GM23338 (cell line): ENCODE data around the gene APIP. TPM values are rescaled to one million over a fixed set of nuclear protein-coding genes. Genes with fewer than 3 reads are reported as not detected.

Experiments
- ATAC-seq: fragments of 200-7000 bp; cut with Tn5 transposase; 3 replicates; pipeline ENCODE4 v1.9.1; 2020
- DNase-seq: peaks from one replicate; pipeline ENCODE4 v3.0.0-alpha.2; 2015; ENCODE audit warnings: low spot score
- H2AFZ ChIP-seq: fragments of 200-600 bp; sonication (generic); 2 replicates; pipeline ENCODE4 v1.8.0; 2016; ENCODE audit warnings: antibody characterized with exemption, mild to moderate bottlenecking, moderate library complexity
- H3F3A ChIP-seq: fragments of 200-600 bp; sonication (generic); replicated peaks from 2 replicates; pipeline ENCODE4 v1.8.0; 2017; ENCODE audit warnings: antibody characterized with exemption, mixed run types, low read depth
- H3K27ac ChIP-seq: fragments of 200-600 bp; sonication (generic); 2 replicates; pipeline ENCODE4 v1.6.1; 2016; ENCODE audit warnings: low read depth
- H3K27me3 ChIP-seq: fragments of 200-600 bp; sonication (generic); 2 replicates; pipeline ENCODE4 v1.8.0; 2016; ENCODE audit warnings: mild to moderate bottlenecking, mixed run types, moderate library complexity; ENCODE audit not compliant: insufficient read depth
- H3K36me3 ChIP-seq: fragments of 200-600 bp; sonication (generic); 2 replicates; pipeline ENCODE4 v1.8.0; 2016; ENCODE audit warnings: mild to moderate bottlenecking; ENCODE audit not compliant: insufficient read depth
- H3K4me1 ChIP-seq: fragments of 200-600 bp; sonication (generic); 2 replicates; pipeline ENCODE4 v1.8.0; 2016; ENCODE audit warnings: mild to moderate bottlenecking, moderate library complexity; ENCODE audit not compliant: insufficient read depth
- H3K4me2 ChIP-seq: fragments of 200-600 bp; sonication (generic); 2 replicates; pipeline ENCODE4 v1.7.1; 2017; ENCODE audit warnings: mixed run types
- H3K4me3 ChIP-seq: fragments of 200-600 bp; sonication (generic); 2 replicates; pipeline ENCODE4 v1.6.1; 2016; ENCODE audit warnings: mixed run types
- H3K79me2 ChIP-seq: fragments of 200-600 bp; sonication (generic); replicated peaks from 2 replicates; pipeline ENCODE4 v1.8.0; 2017; ENCODE audit warnings: mild to moderate bottlenecking; ENCODE audit not compliant: insufficient read depth
- H3K9me2 ChIP-seq: fragments of 200-600 bp; sonication (generic); 2 replicates; pipeline ENCODE4 v1.8.0; 2017; ENCODE audit not compliant: insufficient read depth
- H4K20me1 ChIP-seq: fragments of 200-600 bp; sonication (generic); replicated peaks from 2 replicates; pipeline ENCODE4 v1.8.0; 2017; ENCODE audit warnings: mild to moderate bottlenecking; ENCODE audit not compliant: insufficient read depth
- H3K27ac Mint-ChIP-seq: 2 replicates; pipeline ENCODE4 v1.8.0; 2020; ENCODE audit warnings: inconsistent platforms, mild to moderate bottlenecking, moderate library complexity, mixed read lengths
- H3K27me3 Mint-ChIP-seq: 3 replicates; pipeline ENCODE4 v1.8.0; 2022; ENCODE audit warnings: low read depth, mild to moderate bottlenecking, moderate library complexity, mixed read lengths, inconsistent platforms; ENCODE audit not compliant: insufficient read depth, poor library complexity
- H3K36me3 Mint-ChIP-seq: 3 replicates; pipeline ENCODE4 v1.8.0; 2021; ENCODE audit warnings: low read depth, mild to moderate bottlenecking, inconsistent platforms, moderate library complexity, mixed read lengths
- H3K4me1 Mint-ChIP-seq: 3 replicates; pipeline ENCODE4 v1.8.0; 2020; ENCODE audit warnings: mild to moderate bottlenecking, inconsistent platforms, mixed read lengths
- H3K4me3 Mint-ChIP-seq: 3 replicates; pipeline ENCODE4 v1.8.0; 2021; ENCODE audit warnings: moderate library complexity, mild to moderate bottlenecking, inconsistent platforms, mixed read lengths
- H3K9me3 Mint-ChIP-seq: 3 replicates; pipeline ENCODE4 v1.8.0; 2020; ENCODE audit warnings: moderate library complexity, mild to moderate bottlenecking, inconsistent platforms, mixed read lengths
- CREB1 ChIP-seq: fragments of 250-450 bp; sonication (Bioruptor Pico); IDR thresholded peaks from 2 replicates; pipeline ENCODE4 v1.5.0; 2020; ENCODE audit warnings: low read depth, mild to moderate bottlenecking, moderate library complexity
- ETS1 ChIP-seq: IDR thresholded peaks from 2 replicates; pipeline ENCODE4 v1.6.1; 2016; ENCODE audit warnings: antibody characterized with exemption
- EZH2 ChIP-seq: fragments of 200-600 bp; sonication (generic); IDR thresholded peaks from one replicate; pipeline ENCODE4 v1.8.0; 2017; ENCODE audit warnings: antibody characterized with exemption, mild to moderate bottlenecking, low read depth; ENCODE audit not compliant: unreplicated experiment
- EZH2phosphoT487 ChIP-seq: fragments of 200-600 bp; sonication (generic); IDR thresholded peaks from one replicate; pipeline ENCODE4 v1.8.1; 2018; ENCODE audit warnings: antibody characterized with exemption; ENCODE audit not compliant: unreplicated experiment
- JUNB ChIP-seq: IDR thresholded peaks from one replicate; pipeline ENCODE4 v1.6.1; 2016; ENCODE audit warnings: antibody characterized with exemption; ENCODE audit not compliant: unreplicated experiment
- NANOG ChIP-seq: IDR thresholded peaks from 2 replicates; pipeline ENCODE4 v1.6.1; 2016; ENCODE audit warnings: antibody characterized with exemption, borderline replicate concordance
- POLR2AphosphoS5 ChIP-seq: IDR thresholded peaks from 2 replicates; pipeline ENCODE4 v1.6.1; 2016; ENCODE audit warnings: antibody characterized with exemption, low read depth
- STAT1 ChIP-seq: IDR thresholded peaks from one replicate; pipeline ENCODE4 v1.6.1; 2016; ENCODE audit warnings: antibody characterized with exemption; ENCODE audit not compliant: unreplicated experiment
- ZNF114 ChIP-seq: fragments of 250-450 bp; sonication (Bioruptor Pico); IDR thresholded peaks from 2 replicates; pipeline ENCODE4 v1.5.0; 2020; ENCODE audit warnings: mild to moderate bottlenecking, moderate library complexity
- ZNF331 ChIP-seq: fragments of 250-450 bp; sonication (Bioruptor Pico); IDR thresholded peaks from 2 replicates; pipeline ENCODE4 v1.5.0; 2020; ENCODE audit warnings: low read depth, mild to moderate bottlenecking, moderate library complexity
- ZNF462 ChIP-seq: fragments of 250-450 bp; sonication (Bioruptor Pico); IDR thresholded peaks from 2 replicates; pipeline ENCODE4 v1.5.0; 2020; ENCODE audit warnings: mild to moderate bottlenecking, moderate library complexity
- polyA plus RNA-seq: library from polyadenylated mRNA; unstranded; fragments of >200 nt; fragmentation: Nextera tagmentation; extraction: Ambion mirVana; gene quantifications from 2 replicates; pipeline ENCODE4 v1.2.1, GENCODE V29; 2016
- total RNA-seq: library from RNA; depleted of rRNA; stranded (reverse); fragments of >200 nt; shearing (Covaris generic); gene quantifications from 2 replicates; pipeline ENCODE4 v1.2.3, GENCODE V29; 2014
- TF ChIP-seq, protein P1 (sequence below), 2 experiments: fragments of 200-600 bp in 1 of 2; sonication (generic) in 1 of 2; conservative IDR thresholded peaks; 2 replicates each; pipeline versions ENCODE4 v1.5.1 to v1.6.1; 2016 to 2017; ENCODE audit warnings: antibody characterized with exemption in 2 of 2, low read depth in 2 of 2, mild to moderate bottlenecking in 2 of 2, moderate library complexity in 1 of 2
- TF ChIP-seq, protein P2 (sequence below): IDR thresholded peaks from one replicate; pipeline ENCODE4 v1.6.1; 2018; ENCODE audit warnings: antibody characterized with exemption; ENCODE audit not compliant: unreplicated experiment

The APIP gene
- total and polyA plus RNA-seq, 2 experiments from 2014 or later = 35.7 to 50.3 TPM

GRCh38 chr11:34948696-34949095 is 32.5 kb upstream of the APIP start:
- no peaks in the 10 kb centered on the region; the same call in 1 of the 2 replicates for H3K36me3 ChIP-seq
- Mint-ChIP-seq H3K27me3 (no peaks in the 10 kb centered on the region), H3K27ac (no peak overlapping the region), H3K4me1 (no peaks in the 10 kb centered on the region), H3K36me3 (peaks cover 9% of the 10 kb centered on the region; the same call in 1 of the 3 replicates), H3K9me3 (peaks cover 5% of the 10 kb centered on the region), H3K4me3 (no peak overlapping the region)
- no peak overlapping the region for H3K27ac ChIP-seq
- DNase-seq (no peak), ATAC-seq (no peak)
- peaks cover 23% of the 10 kb centered on the region for H3K79me2 ChIP-seq
- no peaks in the 10 kb centered on the region for H3K27me3 ChIP-seq
- H4K20me1 ChIP-seq = peaks cover 2% of the 10 kb centered on the region; the same call in 1 of the 2 replicates
- no peaks in the 10 kb centered on the region for H3F3A ChIP-seq
- H2AFZ ChIP-seq = no peak overlapping the region
- no peak overlapping the region for H3K4me2 ChIP-seq
- H3K4me1 ChIP-seq = no peaks in the 10 kb centered on the region
- no peak overlapping the region for H3K4me3 ChIP-seq
- TF ChIP-seq, protein P1, sequence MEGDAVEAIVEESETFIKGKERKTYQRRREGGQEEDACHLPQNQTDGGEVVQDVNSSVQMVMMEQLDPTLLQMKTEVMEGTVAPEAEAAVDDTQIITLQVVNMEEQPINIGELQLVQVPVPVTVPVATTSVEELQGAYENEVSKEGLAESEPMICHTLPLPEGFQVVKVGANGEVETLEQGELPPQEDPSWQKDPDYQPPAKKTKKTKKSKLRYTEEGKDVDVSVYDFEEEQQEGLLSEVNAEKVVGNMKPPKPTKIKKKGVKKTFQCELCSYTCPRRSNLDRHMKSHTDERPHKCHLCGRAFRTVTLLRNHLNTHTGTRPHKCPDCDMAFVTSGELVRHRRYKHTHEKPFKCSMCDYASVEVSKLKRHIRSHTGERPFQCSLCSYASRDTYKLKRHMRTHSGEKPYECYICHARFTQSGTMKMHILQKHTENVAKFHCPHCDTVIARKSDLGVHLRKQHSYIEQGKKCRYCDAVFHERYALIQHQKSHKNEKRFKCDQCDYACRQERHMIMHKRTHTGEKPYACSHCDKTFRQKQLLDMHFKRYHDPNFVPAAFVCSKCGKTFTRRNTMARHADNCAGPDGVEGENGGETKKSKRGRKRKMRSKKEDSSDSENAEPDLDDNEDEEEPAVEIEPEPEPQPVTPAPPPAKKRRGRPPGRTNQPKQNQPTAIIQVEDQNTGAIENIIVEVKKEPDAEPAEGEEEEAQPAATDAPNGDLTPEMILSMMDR (conservative IDR thresholded peaks at IDR 0.05; ENCODE audit: low read depth in 2 of 2) = no peak
- TF ChIP-seq, protein P2, sequence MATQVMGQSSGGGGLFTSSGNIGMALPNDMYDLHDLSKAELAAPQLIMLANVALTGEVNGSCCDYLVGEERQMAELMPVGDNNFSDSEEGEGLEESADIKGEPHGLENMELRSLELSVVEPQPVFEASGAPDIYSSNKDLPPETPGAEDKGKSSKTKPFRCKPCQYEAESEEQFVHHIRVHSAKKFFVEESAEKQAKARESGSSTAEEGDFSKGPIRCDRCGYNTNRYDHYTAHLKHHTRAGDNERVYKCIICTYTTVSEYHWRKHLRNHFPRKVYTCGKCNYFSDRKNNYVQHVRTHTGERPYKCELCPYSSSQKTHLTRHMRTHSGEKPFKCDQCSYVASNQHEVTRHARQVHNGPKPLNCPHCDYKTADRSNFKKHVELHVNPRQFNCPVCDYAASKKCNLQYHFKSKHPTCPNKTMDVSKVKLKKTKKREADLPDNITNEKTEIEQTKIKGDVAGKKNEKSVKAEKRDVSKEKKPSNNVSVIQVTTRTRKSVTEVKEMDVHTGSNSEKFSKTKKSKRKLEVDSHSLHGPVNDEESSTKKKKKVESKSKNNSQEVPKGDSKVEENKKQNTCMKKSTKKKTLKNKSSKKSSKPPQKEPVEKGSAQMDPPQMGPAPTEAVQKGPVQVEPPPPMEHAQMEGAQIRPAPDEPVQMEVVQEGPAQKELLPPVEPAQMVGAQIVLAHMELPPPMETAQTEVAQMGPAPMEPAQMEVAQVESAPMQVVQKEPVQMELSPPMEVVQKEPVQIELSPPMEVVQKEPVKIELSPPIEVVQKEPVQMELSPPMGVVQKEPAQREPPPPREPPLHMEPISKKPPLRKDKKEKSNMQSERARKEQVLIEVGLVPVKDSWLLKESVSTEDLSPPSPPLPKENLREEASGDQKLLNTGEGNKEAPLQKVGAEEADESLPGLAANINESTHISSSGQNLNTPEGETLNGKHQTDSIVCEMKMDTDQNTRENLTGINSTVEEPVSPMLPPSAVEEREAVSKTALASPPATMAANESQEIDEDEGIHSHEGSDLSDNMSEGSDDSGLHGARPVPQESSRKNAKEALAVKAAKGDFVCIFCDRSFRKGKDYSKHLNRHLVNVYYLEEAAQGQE = no peak
- TF ChIP-seq JUNB = no peak
- no peak for TF ChIP-seq NANOG
- TF ChIP-seq ETS1 = no peak
- TF ChIP-seq CREB1 (CRISPR knock-in tag) = no peak
- no peak for TF ChIP-seq STAT1
- no peak for TF ChIP-seq EZH2phosphoT487
- no peak for TF ChIP-seq ZNF462
- TF ChIP-seq ZNF114 (CRISPR knock-in tag) = no peak
- TF ChIP-seq EZH2 = no peak
- TF ChIP-seq POLR2AphosphoS5 = no peak
- no peak for TF ChIP-seq ZNF331 (CRISPR knock-in tag)
- no peaks in the 10 kb centered on the region for H3K9me2 ChIP-seq
